ENCODE results near the gene CCDC182. TPM values are rescaled to one million over a fixed set of nuclear protein-coding genes. Genes with fewer than 3 reads are reported as not detected.

The CCDC182 gene
- total RNA-seq, 1 donor from 2014 or later: not detected

DNA sequence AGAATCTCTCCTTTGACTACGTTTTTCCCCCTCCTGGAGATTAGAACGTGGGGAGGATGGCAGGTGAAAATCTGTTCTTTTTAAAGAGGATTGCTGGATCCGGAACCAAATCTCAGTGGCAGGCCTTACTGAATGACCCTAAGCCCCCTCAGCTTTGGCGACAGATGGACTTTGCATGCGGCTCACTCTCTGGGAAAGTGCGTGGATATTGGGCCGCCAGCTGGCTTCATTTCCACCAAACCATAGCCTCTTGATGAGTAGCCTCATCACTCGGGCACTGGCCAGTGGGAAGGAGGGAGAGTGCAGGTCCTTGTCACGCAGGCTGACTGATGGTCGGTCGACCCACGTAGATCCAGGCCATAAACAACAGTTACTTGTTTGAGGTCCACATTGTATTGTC, 31.3 kb upstream of the CCDC182 start:
- no peaks in the 10 kb centered on the region for H4K20me1 ChIP-seq (ENCODE audit: insufficient read depth, low read length)
- no peak overlapping the region for H3K27ac ChIP-seq (ENCODE audit: low read depth, low read length)
- H3K27ac Mint-ChIP-seq (ENCODE audit: unreplicated experiment): no peak overlapping the region
- no peaks in the 10 kb centered on the region for H3K79me2 ChIP-seq (ENCODE audit: insufficient read depth, low read length)
- H3K36me3 ChIP-seq (ENCODE audit: insufficient read depth, low read length): no peaks in the 10 kb centered on the region
- no peaks in the 10 kb centered on the region for H3K9me3 Mint-ChIP-seq (ENCODE audit: unreplicated experiment)
- TF ChIP-seq EZH2 (IDR thresholded peaks at IDR 0.05; ENCODE audit: insufficient read depth, low read length): no peak
- TF ChIP-seq, protein P1, sequence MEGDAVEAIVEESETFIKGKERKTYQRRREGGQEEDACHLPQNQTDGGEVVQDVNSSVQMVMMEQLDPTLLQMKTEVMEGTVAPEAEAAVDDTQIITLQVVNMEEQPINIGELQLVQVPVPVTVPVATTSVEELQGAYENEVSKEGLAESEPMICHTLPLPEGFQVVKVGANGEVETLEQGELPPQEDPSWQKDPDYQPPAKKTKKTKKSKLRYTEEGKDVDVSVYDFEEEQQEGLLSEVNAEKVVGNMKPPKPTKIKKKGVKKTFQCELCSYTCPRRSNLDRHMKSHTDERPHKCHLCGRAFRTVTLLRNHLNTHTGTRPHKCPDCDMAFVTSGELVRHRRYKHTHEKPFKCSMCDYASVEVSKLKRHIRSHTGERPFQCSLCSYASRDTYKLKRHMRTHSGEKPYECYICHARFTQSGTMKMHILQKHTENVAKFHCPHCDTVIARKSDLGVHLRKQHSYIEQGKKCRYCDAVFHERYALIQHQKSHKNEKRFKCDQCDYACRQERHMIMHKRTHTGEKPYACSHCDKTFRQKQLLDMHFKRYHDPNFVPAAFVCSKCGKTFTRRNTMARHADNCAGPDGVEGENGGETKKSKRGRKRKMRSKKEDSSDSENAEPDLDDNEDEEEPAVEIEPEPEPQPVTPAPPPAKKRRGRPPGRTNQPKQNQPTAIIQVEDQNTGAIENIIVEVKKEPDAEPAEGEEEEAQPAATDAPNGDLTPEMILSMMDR (IDR thresholded peaks at IDR 0.05; ENCODE audit: insufficient read depth, low read depth, low read length): no peak
- H3K4me3 Mint-ChIP-seq (ENCODE audit: unreplicated experiment): no peak overlapping the region
- no peak overlapping the region for H2AFZ ChIP-seq (ENCODE audit: low read depth, low read length)
- FAIRE-seq (no peak), DNase-seq (ENCODE audit: low read depth) (no peak)
- H3K36me3 Mint-ChIP-seq (ENCODE audit: low read depth, unreplicated experiment): no peaks in the 10 kb centered on the region
- H3K9me3 ChIP-seq (ENCODE audit: insufficient read depth, low read depth, low read length): no peaks in the 10 kb centered on the region
- H3K4me1 Mint-ChIP-seq (ENCODE audit: low read depth, unreplicated experiment): peaks cover 24% of the 10 kb centered on the region
- H3K4me3 ChIP-seq (ENCODE audit: insufficient read depth, low read depth, low read length): no peak overlapping the region
- peaks cover 2% of the 10 kb centered on the region for H3K27me3 ChIP-seq (ENCODE audit: insufficient read depth, low read length)
- no peaks in the 10 kb centered on the region for H3K4me1 ChIP-seq (ENCODE audit: insufficient read depth, low read length)
- H3K4me2 ChIP-seq (ENCODE audit: low read length): no peak overlapping the region
- H3K27me3 Mint-ChIP-seq (ENCODE audit: low read depth, unreplicated experiment): peaks cover 21% of the 10 kb centered on the region
- H3K9ac ChIP-seq (ENCODE audit: low read length): no peak overlapping the region

DNA sequence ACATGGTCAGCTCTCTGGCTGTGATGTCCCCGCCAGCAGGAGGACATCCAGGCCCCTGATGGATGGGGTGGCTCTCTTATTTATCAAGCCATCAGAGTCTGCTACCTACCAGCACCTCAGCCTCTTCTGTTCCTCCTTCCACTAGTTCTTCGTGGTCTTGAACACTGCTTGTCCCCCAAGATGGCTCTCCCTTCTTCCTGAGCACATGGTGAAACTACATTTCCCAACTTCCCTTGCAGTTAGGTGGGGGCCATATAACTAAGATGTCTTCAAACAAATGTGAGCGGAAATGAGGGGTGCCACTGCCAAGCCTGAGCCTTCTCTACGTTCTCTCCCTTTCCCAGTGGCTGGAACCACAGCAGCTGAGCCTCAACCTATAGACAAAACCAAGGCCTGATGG, 29.8 kb upstream of the CCDC182 start:
- no peak overlapping the region for H2AFZ ChIP-seq (ENCODE audit: low read depth, low read length)
- no peak overlapping the region for H3K4me3 Mint-ChIP-seq (ENCODE audit: unreplicated experiment)

DNA sequence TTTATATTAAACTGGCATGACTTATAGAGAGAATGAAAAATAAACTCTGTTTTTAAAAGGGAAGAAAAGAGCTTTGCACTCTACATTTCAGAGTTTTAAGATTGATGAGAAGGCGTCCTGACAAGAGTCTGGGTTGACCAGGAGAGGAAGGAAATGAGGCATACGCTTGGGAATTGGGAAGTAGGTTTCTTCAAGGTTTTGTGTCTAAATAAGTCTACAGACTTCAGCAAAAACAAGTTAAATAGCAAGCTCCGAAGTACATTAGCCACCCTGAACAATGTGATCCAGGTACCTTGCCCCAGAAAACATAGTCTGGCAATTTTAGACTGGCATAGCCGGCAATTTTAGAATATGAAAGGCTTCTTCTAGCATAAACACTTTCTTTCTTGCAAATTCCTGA, 28.5 kb upstream of the CCDC182 start:
- peaks cover 16% of the 10 kb centered on the region for H3K27me3 ChIP-seq (ENCODE audit: insufficient read depth, low read length)
- H3K4me3 ChIP-seq (ENCODE audit: insufficient read depth, low read depth, low read length): no peak overlapping the region
- no peak overlapping the region for H3K27ac Mint-ChIP-seq (ENCODE audit: unreplicated experiment)
- no peaks in the 10 kb centered on the region for H3K4me1 ChIP-seq (ENCODE audit: insufficient read depth, low read length)
- H4K20me1 ChIP-seq (ENCODE audit: insufficient read depth, low read length): no peaks in the 10 kb centered on the region
- H3K27me3 Mint-ChIP-seq (ENCODE audit: low read depth, unreplicated experiment): peaks cover 32% of the 10 kb centered on the region
- DNase-seq (ENCODE audit: low read depth) (no peak), FAIRE-seq (no peak)
- H3K79me2 ChIP-seq (ENCODE audit: insufficient read depth, low read length): no peaks in the 10 kb centered on the region
- TF ChIP-seq EZH2 (IDR thresholded peaks at IDR 0.05; ENCODE audit: insufficient read depth, low read length): no peak
- TF ChIP-seq, protein P1 (IDR thresholded peaks at IDR 0.05; ENCODE audit: insufficient read depth, low read depth, low read length): no peak
- H3K9me3 ChIP-seq (ENCODE audit: insufficient read depth, low read depth, low read length): no peaks in the 10 kb centered on the region
- H3K4me1 Mint-ChIP-seq (ENCODE audit: low read depth, unreplicated experiment): peaks cover 23% of the 10 kb centered on the region
- no peaks in the 10 kb centered on the region for H3K36me3 Mint-ChIP-seq (ENCODE audit: low read depth, unreplicated experiment)
- no peak overlapping the region for H3K4me2 ChIP-seq (ENCODE audit: low read length)
- H3K4me3 Mint-ChIP-seq (ENCODE audit: unreplicated experiment): no peak overlapping the region
- H3K27ac ChIP-seq (ENCODE audit: low read depth, low read length): no peak overlapping the region
- H3K36me3 ChIP-seq (ENCODE audit: insufficient read depth, low read length): no peaks in the 10 kb centered on the region
- no peak overlapping the region for H3K9ac ChIP-seq (ENCODE audit: low read length)
- H3K9me3 Mint-ChIP-seq (ENCODE audit: unreplicated experiment): no peaks in the 10 kb centered on the region
- no peak overlapping the region for H2AFZ ChIP-seq (ENCODE audit: low read depth, low read length)

More for the DNA sequence above, 29.8 kb upstream of the CCDC182 start:
- Mint-ChIP-seq H3K9me3 (ENCODE audit: unreplicated experiment) (no peaks in the 10 kb centered on the region), H3K27ac (ENCODE audit: unreplicated experiment) (no peak overlapping the region), H3K36me3 (ENCODE audit: low read depth, unreplicated experiment) (no peaks in the 10 kb centered on the region), H3K27me3 (ENCODE audit: low read depth, unreplicated experiment) (peaks cover 22% of the 10 kb centered on the region), H3K4me1 (ENCODE audit: low read depth, unreplicated experiment) (peaks cover 23% of the 10 kb centered on the region)
- H3K4me1 ChIP-seq (ENCODE audit: insufficient read depth, low read length): no peaks in the 10 kb centered on the region
- peaks cover 10% of the 10 kb centered on the region for H3K27me3 ChIP-seq (ENCODE audit: insufficient read depth, low read length)
- no peak for DNase-seq (ENCODE audit: low read depth)
- no peak for FAIRE-seq
- TF ChIP-seq, protein P1 (IDR thresholded peaks at IDR 0.05; ENCODE audit: insufficient read depth, low read depth, low read length): no peak
- TF ChIP-seq EZH2 (IDR thresholded peaks at IDR 0.05; ENCODE audit: insufficient read depth, low read length): no peak
- H3K27ac ChIP-seq (ENCODE audit: low read depth, low read length): no peak overlapping the region
- H3K9ac ChIP-seq (ENCODE audit: low read length): no peak overlapping the region
- H4K20me1 ChIP-seq (ENCODE audit: insufficient read depth, low read length): no peaks in the 10 kb centered on the region
- no peaks in the 10 kb centered on the region for H3K79me2 ChIP-seq (ENCODE audit: insufficient read depth, low read length)
- no peaks in the 10 kb centered on the region for H3K9me3 ChIP-seq (ENCODE audit: insufficient read depth, low read depth, low read length)
- H3K4me3 ChIP-seq (ENCODE audit: insufficient read depth, low read depth, low read length): no peak overlapping the region
- H3K36me3 ChIP-seq (ENCODE audit: insufficient read depth, low read length): no peaks in the 10 kb centered on the region
- H3K4me2 ChIP-seq (ENCODE audit: low read length): no peak overlapping the region

All from astrocyte (in vitro differentiated cells and primary cell).